WTC11 (cell line): Measurements from ENCODE around the gene NEUROD1. TPM values are rescaled to one million over a fixed set of nuclear protein-coding genes. Genes with fewer than 3 reads are reported as not detected.

Experiments used
- ATAC-seq: fragments of 200-7000 bp; cut with Tn5 transposase; 2 replicates; pipeline ENCODE4 v1.10.0; 2021; ENCODE audit warnings: mild to moderate bottlenecking, moderate library complexity
- CTCF ChIA-PET: fragments of 300-600 bp; sonication (Branson Sonifier 250); formaldehyde crosslinking; loops from one replicate; lab custom pipeline; 2021; ENCODE audit warnings: antibody characterized with exemption; lab: Charles Lee
- POLR2A ChIA-PET: fragments of 350-600 bp; sonication (Branson Sonifier 250); formaldehyde crosslinking; loops from one replicate; lab custom pipeline; 2021; ENCODE audit warnings: antibody characterized with exemption; lab: Charles Lee
- DNase-seq: peaks from one replicate; pipeline ENCODE4 v3.0.0; 2021; ENCODE audit warnings: low spot score
- H3K27ac Mint-ChIP-seq: 2 replicates; pipeline ENCODE4 v1.8.0; 2021; ENCODE audit warnings: mixed read lengths
- H3K27me3 Mint-ChIP-seq: 2 replicates; pipeline ENCODE4 v1.8.0; 2021; ENCODE audit warnings: low read depth, mild to moderate bottlenecking, moderate library complexity, mixed read lengths
- H3K36me3 Mint-ChIP-seq: 2 replicates; pipeline ENCODE4 v1.8.0; 2021; ENCODE audit warnings: mixed read lengths
- H3K4me1 Mint-ChIP-seq: 2 replicates; pipeline ENCODE4 v1.8.0; 2022; ENCODE audit warnings: mixed read lengths
- H3K4me3 Mint-ChIP-seq: 2 replicates; pipeline ENCODE4 v1.8.0; 2021; ENCODE audit warnings: mild to moderate bottlenecking, moderate library complexity, mixed read lengths
- H3K9me3 Mint-ChIP-seq: 2 replicates; pipeline ENCODE4 v1.8.0; 2021; ENCODE audit warnings: mixed read lengths
- ATF1 ChIP-seq: sonication (generic); formaldehyde crosslinking; IDR thresholded peaks from 2 replicates; pipeline ENCODE4 v1.8.1; 2023; ENCODE audit warnings: mild to moderate bottlenecking, moderate library complexity, missing genetic modification reagents
- CREB1 ChIP-seq: sonication (generic); formaldehyde crosslinking; IDR thresholded peaks from 2 replicates; pipeline ENCODE4 v1.8.0; 2023; ENCODE audit warnings: mild to moderate bottlenecking, missing genetic modification reagents
- CREM ChIP-seq: sonication (generic); formaldehyde crosslinking; IDR thresholded peaks from 2 replicates; pipeline ENCODE4 v1.8.1; 2022; ENCODE audit warnings: mild to moderate bottlenecking, missing genetic modification reagents, moderate library complexity
- EMX1 ChIP-seq: fragments of 250-450 bp; sonication (Bioruptor Pico); IDR thresholded peaks from 2 replicates; pipeline ENCODE4 v1.8.0; 2021; ENCODE audit warnings: mild to moderate bottlenecking
- ERG ChIP-seq: fragments of 250-450 bp; sonication (Bioruptor Pico); IDR thresholded peaks from 2 replicates; pipeline ENCODE4 v1.8.0; 2021; ENCODE audit warnings: mild to moderate bottlenecking
- ETV6 ChIP-seq: sonication (generic); formaldehyde crosslinking; IDR thresholded peaks from 2 replicates; pipeline ENCODE4 v1.8.1; 2022; ENCODE audit warnings: mild to moderate bottlenecking, missing genetic modification reagents
- FOXJ3 ChIP-seq: sonication (generic); formaldehyde crosslinking; IDR thresholded peaks from 2 replicates; pipeline ENCODE4 v1.9.0; 2021; ENCODE audit warnings: missing genetic modification reagents, mild to moderate bottlenecking, borderline replicate concordance
- NR2C2 ChIP-seq: sonication (generic); formaldehyde crosslinking; IDR thresholded peaks from 2 replicates; pipeline ENCODE4 v1.8.0; 2022; ENCODE audit warnings: mild to moderate bottlenecking, missing genetic modification reagents
- PRRX2 ChIP-seq: fragments of 250-450 bp; sonication (Bioruptor Pico); IDR thresholded peaks from 2 replicates; pipeline ENCODE4 v1.8.0; 2021; ENCODE audit warnings: mild to moderate bottlenecking
- SP1 ChIP-seq: sonication (generic); formaldehyde crosslinking; conservative IDR thresholded peaks from 2 replicates; pipeline ENCODE4 v1.8.1; 2022; ENCODE audit warnings: missing genetic modification reagents
- ZNF263 ChIP-seq: sonication (generic); formaldehyde crosslinking; IDR thresholded peaks from 2 replicates; pipeline ENCODE4 v1.8.1; 2022; ENCODE audit warnings: low read depth, mild to moderate bottlenecking, moderate library complexity, missing genetic modification reagents
- ZNF416 ChIP-seq: fragments of 250-450 bp; sonication (Bioruptor Pico); IDR thresholded peaks from 2 replicates; pipeline ENCODE4 v1.9.0; 2021; ENCODE audit warnings: mild to moderate bottlenecking, inconsistent platforms
- total RNA-seq: library from RNA; stranded (reverse); gene quantifications from 3 replicates; pipeline ENCODE4 v1.2.3, GENCODE V29; 2021
- TF ChIP-seq, protein P1 (sequence below): sonication (generic); formaldehyde crosslinking; IDR thresholded peaks from 2 replicates; pipeline ENCODE4 v1.8.0; 2023; ENCODE audit warnings: missing genetic modification reagents, mild to moderate bottlenecking, borderline replicate concordance
- TF ChIP-seq, protein P2 (sequence below): fragments of 250-450 bp; sonication (Bioruptor Pico); IDR thresholded peaks from 2 replicates; pipeline ENCODE4 v1.9.0; 2021; ENCODE audit warnings: mild to moderate bottlenecking
- TF ChIP-seq, protein P3 (sequence below): fragments of 250-450 bp; sonication (Bioruptor Pico); IDR thresholded peaks from 2 replicates; pipeline ENCODE4 v1.9.0; 2021; ENCODE audit warnings: moderate library complexity, mild to moderate bottlenecking, inconsistent platforms, borderline replicate concordance

NEUROD1 gene
- total RNA-seq, 1 experiment from 2014 or later, result 0.07 TPM

- Mint-ChIP-seq H3K4me1 (peaks cover 28% of the 10 kb centered on the region), H3K4me3 (no peak overlapping the region), H3K27ac (no peak overlapping the region), H3K27me3 (peaks cover 82% of the 10 kb centered on the region), H3K36me3 (no peaks in the 10 kb centered on the region), H3K9me3 (no peaks in the 10 kb centered on the region)
- ChIA-PET CTCF (no interaction called here), POLR2A (no interaction called here)
- DNase-seq, result no peak
- no peak for ATAC-seq
- TF ChIP-seq FOXJ3, result no peak
- TF ChIP-seq CREM (CRISPR knock-in tag), result no peak
- TF ChIP-seq, protein P1, sequence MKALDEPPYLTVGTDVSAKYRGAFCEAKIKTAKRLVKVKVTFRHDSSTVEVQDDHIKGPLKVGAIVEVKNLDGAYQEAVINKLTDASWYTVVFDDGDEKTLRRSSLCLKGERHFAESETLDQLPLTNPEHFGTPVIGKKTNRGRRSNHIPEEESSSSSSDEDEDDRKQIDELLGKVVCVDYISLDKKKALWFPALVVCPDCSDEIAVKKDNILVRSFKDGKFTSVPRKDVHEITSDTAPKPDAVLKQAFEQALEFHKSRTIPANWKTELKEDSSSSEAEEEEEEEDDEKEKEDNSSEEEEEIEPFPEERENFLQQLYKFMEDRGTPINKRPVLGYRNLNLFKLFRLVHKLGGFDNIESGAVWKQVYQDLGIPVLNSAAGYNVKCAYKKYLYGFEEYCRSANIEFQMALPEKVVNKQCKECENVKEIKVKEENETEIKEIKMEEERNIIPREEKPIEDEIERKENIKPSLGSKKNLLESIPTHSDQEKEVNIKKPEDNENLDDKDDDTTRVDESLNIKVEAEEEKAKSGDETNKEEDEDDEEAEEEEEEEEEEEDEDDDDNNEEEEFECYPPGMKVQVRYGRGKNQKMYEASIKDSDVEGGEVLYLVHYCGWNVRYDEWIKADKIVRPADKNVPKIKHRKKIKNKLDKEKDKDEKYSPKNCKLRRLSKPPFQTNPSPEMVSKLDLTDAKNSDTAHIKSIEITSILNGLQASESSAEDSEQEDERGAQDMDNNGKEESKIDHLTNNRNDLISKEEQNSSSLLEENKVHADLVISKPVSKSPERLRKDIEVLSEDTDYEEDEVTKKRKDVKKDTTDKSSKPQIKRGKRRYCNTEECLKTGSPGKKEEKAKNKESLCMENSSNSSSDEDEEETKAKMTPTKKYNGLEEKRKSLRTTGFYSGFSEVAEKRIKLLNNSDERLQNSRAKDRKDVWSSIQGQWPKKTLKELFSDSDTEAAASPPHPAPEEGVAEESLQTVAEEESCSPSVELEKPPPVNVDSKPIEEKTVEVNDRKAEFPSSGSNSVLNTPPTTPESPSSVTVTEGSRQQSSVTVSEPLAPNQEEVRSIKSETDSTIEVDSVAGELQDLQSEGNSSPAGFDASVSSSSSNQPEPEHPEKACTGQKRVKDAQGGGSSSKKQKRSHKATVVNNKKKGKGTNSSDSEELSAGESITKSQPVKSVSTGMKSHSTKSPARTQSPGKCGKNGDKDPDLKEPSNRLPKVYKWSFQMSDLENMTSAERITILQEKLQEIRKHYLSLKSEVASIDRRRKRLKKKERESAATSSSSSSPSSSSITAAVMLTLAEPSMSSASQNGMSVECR (CRISPR knock-in tag), result no peak
- no peak for TF ChIP-seq ATF1
- no peak for TF ChIP-seq CREB1
These were observed 5.1 kb downstream of the NEUROD1 start for GRCh38 chr2:181675254-181675653.

- Mint-ChIP-seq H3K9me3 (no peaks in the 10 kb centered on the region), H3K27ac (no peak overlapping the region), H3K4me3 (no peak overlapping the region), H3K36me3 (no peaks in the 10 kb centered on the region), H3K4me1 (peaks cover 21% of the 10 kb centered on the region), H3K27me3 (peaks cover 77% of the 10 kb centered on the region)
- DNase-seq (no peak), ATAC-seq (no peak)
- ChIA-PET CTCF (no interaction called here), POLR2A (no interaction called here)
- TF ChIP-seq, protein P2, sequence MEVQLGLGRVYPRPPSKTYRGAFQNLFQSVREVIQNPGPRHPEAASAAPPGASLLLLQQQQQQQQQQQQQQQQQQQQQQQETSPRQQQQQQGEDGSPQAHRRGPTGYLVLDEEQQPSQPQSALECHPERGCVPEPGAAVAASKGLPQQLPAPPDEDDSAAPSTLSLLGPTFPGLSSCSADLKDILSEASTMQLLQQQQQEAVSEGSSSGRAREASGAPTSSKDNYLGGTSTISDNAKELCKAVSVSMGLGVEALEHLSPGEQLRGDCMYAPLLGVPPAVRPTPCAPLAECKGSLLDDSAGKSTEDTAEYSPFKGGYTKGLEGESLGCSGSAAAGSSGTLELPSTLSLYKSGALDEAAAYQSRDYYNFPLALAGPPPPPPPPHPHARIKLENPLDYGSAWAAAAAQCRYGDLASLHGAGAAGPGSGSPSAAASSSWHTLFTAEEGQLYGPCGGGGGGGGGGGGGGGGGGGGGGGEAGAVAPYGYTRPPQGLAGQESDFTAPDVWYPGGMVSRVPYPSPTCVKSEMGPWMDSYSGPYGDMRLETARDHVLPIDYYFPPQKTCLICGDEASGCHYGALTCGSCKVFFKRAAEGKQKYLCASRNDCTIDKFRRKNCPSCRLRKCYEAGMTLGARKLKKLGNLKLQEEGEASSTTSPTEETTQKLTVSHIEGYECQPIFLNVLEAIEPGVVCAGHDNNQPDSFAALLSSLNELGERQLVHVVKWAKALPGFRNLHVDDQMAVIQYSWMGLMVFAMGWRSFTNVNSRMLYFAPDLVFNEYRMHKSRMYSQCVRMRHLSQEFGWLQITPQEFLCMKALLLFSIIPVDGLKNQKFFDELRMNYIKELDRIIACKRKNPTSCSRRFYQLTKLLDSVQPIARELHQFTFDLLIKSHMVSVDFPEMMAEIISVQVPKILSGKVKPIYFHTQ (CRISPR knock-in tag), result no peak
- no peak for TF ChIP-seq PRRX2 (CRISPR knock-in tag)
These were observed 5.9 kb downstream of the NEUROD1 start for GRCh38 chr2:181674461-181674860.

GRCh38 chr2:181673173-181673572 lies 7.1 kb downstream of the NEUROD1 start:
- no peak for TF ChIP-seq ZNF263
- no peak for TF ChIP-seq EMX1 (CRISPR knock-in tag)
- TF ChIP-seq, protein P3, sequence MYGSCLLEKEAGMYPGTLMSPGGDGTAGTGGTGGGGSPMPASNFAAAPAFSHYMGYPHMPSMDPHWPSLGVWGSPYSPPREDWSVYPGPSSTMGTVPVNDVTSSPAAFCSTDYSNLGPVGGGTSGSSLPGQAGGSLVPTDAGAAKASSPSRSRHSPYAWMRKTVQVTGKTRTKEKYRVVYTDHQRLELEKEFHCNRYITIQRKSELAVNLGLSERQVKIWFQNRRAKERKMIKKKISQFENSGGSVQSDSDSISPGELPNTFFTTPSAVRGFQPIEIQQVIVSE (CRISPR knock-in tag), result no peak
- TF ChIP-seq ETV6 (CRISPR knock-in tag), result no peak
- no peak for TF ChIP-seq ERG (CRISPR knock-in tag)
- TF ChIP-seq NR2C2, result no peak
- TF ChIP-seq PRRX2 (CRISPR knock-in tag), result no peak
- TF ChIP-seq ZNF416 (CRISPR knock-in tag), result no peak
- TF ChIP-seq SP1 (CRISPR knock-in tag), result no peak
- Mint-ChIP-seq H3K4me1 (peaks cover 13% of the 10 kb centered on the region), H3K27ac (no peak overlapping the region), H3K27me3 (peaks cover 77% of the 10 kb centered on the region), H3K4me3 (no peak overlapping the region), H3K9me3 (no peaks in the 10 kb centered on the region), H3K36me3 (no peaks in the 10 kb centered on the region)
- ChIA-PET POLR2A (no interaction called here), CTCF (no interaction called here)
- DNase-seq (no peak), ATAC-seq (no peak)
